OCI-LY7 (cell line): ENCODE results near the gene SGTA. TPM values are rescaled to one million over a fixed set of nuclear protein-coding genes. Genes with fewer than 3 reads are reported as not detected.

Source experiments
- BruUV-seq: library from RNA; stranded (reverse); fragments of 400-500 nt; replicated peaks from 2 replicates; lab custom pipeline; 2021; lab: Mats Ljungman, UMichigan
- CTCF ChIA-PET: fragments of 300-600 bp; sonication (Branson Sonifier 250); formaldehyde crosslinking; loops from one replicate; lab custom pipeline; 2022; ENCODE audit warnings: antibody characterized with exemption; ENCODE audit not compliant: unreplicated experiment; lab: Charles Lee
- POLR2A ChIA-PET: fragments of 300-600 bp; sonication (Branson Sonifier 250); formaldehyde crosslinking; loops from one replicate; lab custom pipeline; 2022; ENCODE audit warnings: antibody characterized with exemption; lab: Charles Lee
- DNase-seq: peaks from one replicate; pipeline ENCODE4 v3.0.0-alpha.2; 2015; ENCODE audit warnings: low spot score
- H2AFZ ChIP-seq: fragments of 200-600 bp; sonication (generic), shearing (Covaris generic); 2 replicates; pipeline ENCODE4 v1.6.1; 2014; ENCODE audit warnings: mild to moderate bottlenecking, antibody characterized with exemption, low read length, moderate library complexity
- H3K27ac ChIP-seq: fragments of 200-600 bp; sonication (generic); 2 replicates; pipeline ENCODE4 v1.5.1; 2014; ENCODE audit warnings: mixed run types, low read depth, mild to moderate bottlenecking, moderate library complexity, low read length, inconsistent platforms; ENCODE audit not compliant: poor library complexity, severe bottlenecking
- H3K36me3 ChIP-seq: fragments of 200-600 bp; sonication (generic); 2 replicates; pipeline ENCODE4 v1.6.1; 2014; ENCODE audit warnings: mild to moderate bottlenecking, antibody characterized with exemption, low read length, moderate library complexity, mixed read lengths; ENCODE audit not compliant: insufficient read depth
- H3K4me1 ChIP-seq: fragments of 200-600 bp; sonication (generic); 2 replicates; pipeline ENCODE4 v1.5.1; 2014; ENCODE audit warnings: mild to moderate bottlenecking, low read length; ENCODE audit not compliant: insufficient read depth, poor library complexity, severe bottlenecking
- H3K4me2 ChIP-seq: fragments of 200-600 bp; sonication (generic); 2 replicates; pipeline ENCODE4 v1.6.1; 2014; ENCODE audit warnings: mild to moderate bottlenecking, low read length
- H3K4me3 ChIP-seq: fragments of 200-600 bp; sonication (generic); 2 replicates; pipeline ENCODE4 v1.5.1; 2014; ENCODE audit warnings: mild to moderate bottlenecking, low read depth, low read length; ENCODE audit not compliant: poor library complexity, severe bottlenecking
- H3K79me2 ChIP-seq: fragments of 200-600 bp; sonication (generic); 2 replicates; pipeline ENCODE4 v1.6.1; 2016; ENCODE audit warnings: low read depth, mild to moderate bottlenecking, low read length, moderate library complexity, mixed read lengths; ENCODE audit not compliant: insufficient read depth
- H3K9me2 ChIP-seq: fragments of 200-600 bp; sonication (generic); 2 replicates; pipeline ENCODE4 v1.6.1; 2016; ENCODE audit warnings: mild to moderate bottlenecking, low read length, mixed read lengths; ENCODE audit not compliant: insufficient read depth
- H3K9me3 ChIP-seq: fragments of 200-600 bp; sonication (generic); 2 replicates; pipeline ENCODE4 v1.6.1; 2014; ENCODE audit warnings: mild to moderate bottlenecking, mixed run types, low read length, mixed read lengths
- H4K20me1 ChIP-seq: fragments of 200-600 bp; sonication (generic); 2 replicates; pipeline ENCODE4 v1.6.1; 2014; ENCODE audit warnings: mild to moderate bottlenecking, antibody characterized with exemption, low read length, moderate library complexity, mixed read lengths; ENCODE audit not compliant: insufficient read depth
- EZH2phosphoT487 ChIP-seq: fragments of 200-600 bp; sonication (generic); IDR thresholded peaks from 2 replicates; pipeline ENCODE4 v1.6.1; 2018; ENCODE audit warnings: low read depth, borderline replicate concordance, mild to moderate bottlenecking, mixed run types, antibody characterized with exemption, low read length, moderate library complexity, mixed read lengths
- intact Hi-C: fragments of 100-400 bp; cut with micrococcal nuclease; formaldehyde crosslinking; loops from one replicate; pipeline ENCODE4 v1.10.0; 2022; ENCODE audit not compliant: unreplicated experiment
- total RNA-seq, 2 experiments: library from RNA; depleted of rRNA in 1 of 2; stranded (reverse); fragments of >200 nt in 1 of 2; shearing (Covaris generic) in 1 of 2; gene quantifications; 2 replicates each; pipeline ENCODE4 v1.2.3, GENCODE V29; 2014 to 2022
- TF ChIP-seq, protein P1 (sequence below): fragments of 200-600 bp; sonication (generic); conservative IDR thresholded peaks from 2 replicates; pipeline ENCODE4 v1.5.1; 2014; ENCODE audit warnings: mild to moderate bottlenecking, antibody characterized with exemption, low read length, moderate library complexity, mixed read lengths

SGTA gene
- total RNA-seq, 2 experiments from 2014 or later = 68.2 to 82.4 TPM

DNA sequence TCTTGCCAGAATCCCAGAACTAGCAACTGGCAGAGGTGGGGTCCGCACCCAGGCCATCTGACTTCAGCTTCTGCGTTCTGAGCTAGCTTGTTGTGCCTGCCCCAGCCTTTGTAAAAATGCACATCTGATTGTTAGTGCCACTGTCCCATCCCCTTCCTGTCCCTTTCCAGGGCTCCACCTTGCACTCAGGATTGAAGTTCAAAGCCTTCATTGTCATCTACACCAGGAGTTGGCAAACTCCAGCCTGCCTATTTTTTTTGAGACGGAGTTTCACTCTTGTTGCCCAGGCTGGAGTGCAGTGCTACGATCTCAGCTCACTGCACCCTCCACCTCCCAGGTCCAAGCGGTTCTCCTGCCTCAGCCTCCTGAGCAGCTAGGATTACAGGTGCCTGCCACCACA is 5.2 kb upstream of the SGTA start:
- H3K4me1 ChIP-seq = peaks cover 40% of the 10 kb centered on the region
- H3K9me3 ChIP-seq = no peaks in the 10 kb centered on the region
- ChIA-PET CTCF (no interaction called here), POLR2A (no interaction called here)
- H2AFZ ChIP-seq = no peak overlapping the region
- TF ChIP-seq, protein P1, sequence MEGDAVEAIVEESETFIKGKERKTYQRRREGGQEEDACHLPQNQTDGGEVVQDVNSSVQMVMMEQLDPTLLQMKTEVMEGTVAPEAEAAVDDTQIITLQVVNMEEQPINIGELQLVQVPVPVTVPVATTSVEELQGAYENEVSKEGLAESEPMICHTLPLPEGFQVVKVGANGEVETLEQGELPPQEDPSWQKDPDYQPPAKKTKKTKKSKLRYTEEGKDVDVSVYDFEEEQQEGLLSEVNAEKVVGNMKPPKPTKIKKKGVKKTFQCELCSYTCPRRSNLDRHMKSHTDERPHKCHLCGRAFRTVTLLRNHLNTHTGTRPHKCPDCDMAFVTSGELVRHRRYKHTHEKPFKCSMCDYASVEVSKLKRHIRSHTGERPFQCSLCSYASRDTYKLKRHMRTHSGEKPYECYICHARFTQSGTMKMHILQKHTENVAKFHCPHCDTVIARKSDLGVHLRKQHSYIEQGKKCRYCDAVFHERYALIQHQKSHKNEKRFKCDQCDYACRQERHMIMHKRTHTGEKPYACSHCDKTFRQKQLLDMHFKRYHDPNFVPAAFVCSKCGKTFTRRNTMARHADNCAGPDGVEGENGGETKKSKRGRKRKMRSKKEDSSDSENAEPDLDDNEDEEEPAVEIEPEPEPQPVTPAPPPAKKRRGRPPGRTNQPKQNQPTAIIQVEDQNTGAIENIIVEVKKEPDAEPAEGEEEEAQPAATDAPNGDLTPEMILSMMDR = no peak
- TF ChIP-seq EZH2phosphoT487 = no peak
- peaks cover 42% of the 10 kb centered on the region for H3K79me2 ChIP-seq
- no peak overlapping the region for H3K4me3 ChIP-seq
- H3K36me3 ChIP-seq = peaks cover 60% of the 10 kb centered on the region
- intact Hi-C loops = no loop called here
- no peak overlapping the region; the same call in 1 of the 2 replicates for H3K4me2 ChIP-seq
- no peaks in the 10 kb centered on the region for H3K9me2 ChIP-seq
- DNase-seq = no peak
- no peak overlapping the region for H3K27ac ChIP-seq
- BruUV-seq = no TSS peak
- peaks cover 12% of the 10 kb centered on the region for H4K20me1 ChIP-seq

DNA sequence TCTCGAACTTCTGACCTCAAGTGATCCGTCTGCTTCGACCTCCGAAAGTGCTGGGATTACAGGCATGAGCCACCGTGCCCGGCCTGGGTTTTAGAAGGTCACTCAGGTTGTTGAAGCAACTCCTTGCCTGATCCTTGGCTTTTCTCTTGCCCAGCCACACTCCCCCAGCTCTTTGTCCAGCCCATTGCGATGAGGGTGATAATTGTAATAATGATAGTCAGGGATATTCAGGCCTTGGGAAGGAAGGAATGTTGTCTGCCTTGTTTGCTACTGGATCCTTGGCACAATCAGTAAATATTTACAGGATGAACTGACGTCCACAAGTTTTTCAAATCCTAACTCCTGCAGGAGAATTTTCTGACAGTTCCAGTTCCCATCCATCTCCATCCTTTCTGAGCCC is 4.0 kb upstream of the SGTA start:
- no peaks in the 10 kb centered on the region for H3K9me2 ChIP-seq
- TF ChIP-seq, protein P1 = no peak
- peaks cover 41% of the 10 kb centered on the region for H3K4me1 ChIP-seq
- H3K36me3 ChIP-seq = peaks cover 50% of the 10 kb centered on the region
- intact Hi-C loops = no loop called here
- peak overlapping the region; percentile 92 for H3K4me2 ChIP-seq
- peaks cover 12% of the 10 kb centered on the region for H4K20me1 ChIP-seq
- no peak overlapping the region for H3K27ac ChIP-seq
- BruUV-seq = no TSS peak
- peak overlapping the region; percentile 94 for H3K4me3 ChIP-seq
- no peak for DNase-seq
- peaks cover 51% of the 10 kb centered on the region for H3K79me2 ChIP-seq
- no peak overlapping the region for H2AFZ ChIP-seq
- ChIA-PET POLR2A (no interaction called here), CTCF (no interaction called here)
- no peaks in the 10 kb centered on the region for H3K9me3 ChIP-seq

DNA sequence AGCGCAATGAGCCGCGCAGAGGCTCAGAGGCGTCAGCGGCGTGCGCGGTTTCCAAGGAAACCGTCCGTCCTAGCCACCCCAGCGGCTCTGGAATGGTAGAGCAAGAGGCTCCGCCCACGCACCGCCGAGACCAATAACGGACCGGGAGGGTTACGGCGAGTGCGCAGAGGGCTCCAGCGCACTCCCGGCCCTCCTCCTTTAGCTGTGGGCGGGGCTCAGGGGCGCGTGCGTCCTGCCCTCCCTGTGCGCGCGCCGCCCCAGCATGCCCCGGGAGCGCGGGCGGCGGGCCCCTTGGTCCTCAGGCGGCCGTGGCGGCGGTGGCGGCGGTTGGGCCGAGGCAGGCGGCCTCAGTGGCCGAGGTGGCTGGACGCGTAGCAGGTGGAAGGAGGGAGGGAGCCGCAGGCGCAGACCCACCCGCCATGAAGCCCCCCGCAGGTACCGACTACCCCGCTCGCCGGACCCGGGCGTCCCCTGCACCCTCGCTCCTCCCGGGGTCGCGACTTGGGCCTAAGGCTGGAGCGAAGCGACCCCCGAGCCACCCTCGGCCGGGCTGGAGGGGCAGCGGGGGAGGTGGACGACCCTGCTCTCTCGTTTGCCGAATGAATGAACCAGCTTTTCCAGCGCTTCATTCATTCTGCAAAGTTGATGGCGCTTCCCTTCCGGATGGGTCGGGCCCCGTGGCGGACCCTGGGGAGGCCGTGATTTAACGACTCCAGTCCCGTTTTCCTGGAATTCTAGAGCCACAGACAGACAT is 2.3 kb upstream of the SGTA start, which contains the start of gene THOP1:
THOP1 (plus strand) TSS at position 260 of the 754 bp plus-strand sequence; CDS start at position 420, 160 bp downstream.
- TF ChIP-seq EZH2phosphoT487 = no peak
- TF ChIP-seq, protein P1 = no peak
- no TSS peak for BruUV-seq

More for the DNA sequence above, 2.3 kb upstream of the SGTA start, which contains the start of gene THOP1:
- intact Hi-C loops = no loop called here
- peaks cover 24% of the 10 kb centered on the region for H4K20me1 ChIP-seq
- peak within 1 kb of the TSS; percentile 44 for H3K27ac ChIP-seq
- peaks cover 58% of the 10 kb centered on the region for H3K4me1 ChIP-seq
- no peaks in the 10 kb centered on the region for H3K9me3 ChIP-seq
- H3K4me3 ChIP-seq = peak within 1 kb of the TSS; percentile 94
- H3K79me2 ChIP-seq = peaks cover 68% of the 10 kb centered on the region
- H3K9me2 ChIP-seq = no peaks in the 10 kb centered on the region
- POLR2A ChIA-PET = interaction anchor here (0.6 to 0.7 kb wide), 2 partner anchors 105 to 192 kb away, joined by 3 read pairs; partner anchors contain the start of gene TLE6
- peak within 1 kb of the TSS; percentile 9; the same call in 1 of the 2 replicates for H2AFZ ChIP-seq
- peaks cover 45% of the 10 kb centered on the region for H3K36me3 ChIP-seq
- peak; percentile 99 for DNase-seq
- CTCF ChIA-PET = no interaction called here
- H3K4me2 ChIP-seq = peak within 1 kb of the TSS; percentile 92
